ENCODE data around the gene ZNF777. TPM values are rescaled to one million over a fixed set of nuclear protein-coding genes. Genes with fewer than 3 reads are reported as not detected.

Gene ZNF777
- total and polyA plus RNA-seq, 2 of the 4 experiments (the other 2 are of a cell fraction), result 3.2 to 6.5 TPM

DNA sequence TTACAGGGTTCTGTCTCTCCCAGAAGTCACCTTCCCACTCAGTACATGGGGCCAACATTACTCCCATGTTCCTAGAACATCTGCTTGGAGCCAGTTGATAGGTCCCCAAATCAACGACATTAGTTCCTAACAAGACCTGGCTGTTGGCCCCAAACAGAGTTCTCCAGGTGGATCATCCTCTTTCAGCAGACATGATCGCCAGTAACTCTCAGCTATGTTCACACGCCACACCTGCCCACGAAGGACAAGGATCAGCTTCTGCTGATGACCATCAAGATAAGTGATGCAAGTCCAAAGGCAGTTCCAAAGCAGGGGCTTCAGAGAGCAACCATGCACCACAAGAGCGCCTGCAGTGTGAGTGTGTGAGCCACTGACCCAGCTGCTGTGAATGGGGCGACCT lies 11.0 kb downstream of the ZNF777 start:
- Histone ChIP-seq H3K14ac (replicated peaks; ENCODE audit: low read depth, low read length) (no peak overlapping the region), H3K79me1 (ENCODE audit: low read depth in 1 of 2, low read length in 2 of 2) (peaks cover 11 to 18% of the 10 kb centered on the region in 2 experiments; a peak in 3 of 4 replicates), H4K91ac (ENCODE audit: insufficient read depth, low read depth, low read length) (no peak overlapping the region), H3K56ac (ENCODE audit: extremely low read depth, insufficient read depth, low read length) (no peak overlapping the region), H3K4ac (ENCODE audit: low read depth, low read length) (no peak overlapping the region), H3K4me2 (ENCODE audit: low read depth, low read length) (no peak overlapping the region), H3K9ac (ENCODE audit: low read depth, low read length) (no peak overlapping the region), H3K36me3 (ENCODE audit: control insufficient read depth, insufficient read depth, low read length) (peaks cover 69% of the 10 kb centered on the region), H3K9me1 (ENCODE audit: insufficient read depth, low read length) (peaks cover 2% of the 10 kb centered on the region; the same call in 1 of the 2 replicates), H3K18ac (ENCODE audit: low read depth, low read length) (no peak overlapping the region), H2BK20ac (ENCODE audit: low read depth, low read length) (no peak overlapping the region), H2AK9ac (replicated peaks; ENCODE audit: low read depth, low read length, poor library complexity) (no peak overlapping the region), H2AFZ (replicated peaks; ENCODE audit: low read length, poor library complexity) (no peak overlapping the region), H3K27me3 (ENCODE audit: control insufficient read depth, insufficient read depth, low read length) (no peaks in the 10 kb centered on the region), H3K9me3 (ENCODE audit: control insufficient read depth, insufficient read depth, low read length) (no peaks in the 10 kb centered on the region), H3K27ac (ENCODE audit: insufficient read depth, low read length) (no peak overlapping the region), H2BK5ac (ENCODE audit: low read depth, low read length, poor library complexity, severe bottlenecking) (no peak overlapping the region), H2AK5ac (ENCODE audit: low read depth, low read length) (no peak overlapping the region), H3K4me1 (ENCODE audit: control insufficient read depth, insufficient read depth, low read length) (no peaks in the 10 kb centered on the region), H4K8ac (ENCODE audit: low read depth in 2 of 2, low read length in 2 of 2) (no peak overlapping the region), H4K5ac (ENCODE audit: low read depth, low read length) (no peak overlapping the region), H2BK15ac (ENCODE audit: low read depth, low read length) (no peak overlapping the region), H4K20me1 (ENCODE audit: insufficient read depth, low read length) (no peaks in the 10 kb centered on the region; the same call in 1 of the 2 replicates), H3K4me3 (ENCODE audit: insufficient read depth, low read depth, low read length) (no peak overlapping the region), H2BK120ac (ENCODE audit: low read depth, low read length) (no peak overlapping the region), H3K23ac (ENCODE audit: low read depth, low read length) (no peak overlapping the region)
- dilution Hi-C loops (cut with HindIII; ENCODE audit: low sequenced_read_pairs, unreplicated experiment), result no loop called here
- BruUV-seq (replicated peaks), result no TSS peak
- ChIA-PET CTCF (no interaction called here), POLR2A (ENCODE audit: unreplicated experiment) (no interaction called here)
- in situ Hi-C loops (cut with MboI; ENCODE audit: low sequenced_read_pairs), result no loop called here
- no peak for DNase-seq
- intact Hi-C loops (cut with micrococcal nuclease), result no loop called here
- TF ChIP-seq ELK1 (IDR thresholded peaks at IDR 0.05; ENCODE audit: borderline replicate concordance, low read depth, low read length) (no peak), MAZ (IDR thresholded peaks at IDR 0.05; ENCODE audit: borderline replicate concordance, low read depth, low read length) (no peak), MAFK (IDR thresholded peaks at IDR 0.05; ENCODE audit: low read depth, low read length) (no peak), RAD21 (IDR thresholded peaks at IDR 0.05; ENCODE audit: low read length) (no peak), NFE2L2 (IDR thresholded peaks at IDR 0.05; ENCODE audit: low read depth, low read length) (no peak), RCOR1 (IDR thresholded peaks at IDR 0.05; ENCODE audit: insufficient replicate concordance, low read length) (no peak), FOS (IDR thresholded peaks at IDR 0.05; ENCODE audit: low read depth, low read length) (no peak), MXI1 (IDR thresholded peaks at IDR 0.05; ENCODE audit: borderline replicate concordance, low read depth, low read length) (no peak), BHLHE40 (IDR thresholded peaks at IDR 0.05; ENCODE audit: low read depth, low read length) (no peak), RFX5 (IDR thresholded peaks at IDR 0.05; ENCODE audit: low read depth, low read length) (no peak), POLR2A (IDR thresholded peaks at IDR 0.05; ENCODE audit: low read depth, low read length) (no peak), CHD1 (IDR thresholded peaks at IDR 0.05; ENCODE audit: low read depth, low read length) (no peak), SMC3 (IDR thresholded peaks at IDR 0.05; ENCODE audit: low read depth, low read length) (no peak), CEBPB (IDR thresholded peaks at IDR 0.05; ENCODE audit: low read depth, low read length) (no peak)
- TF ChIP-seq, protein P1, sequence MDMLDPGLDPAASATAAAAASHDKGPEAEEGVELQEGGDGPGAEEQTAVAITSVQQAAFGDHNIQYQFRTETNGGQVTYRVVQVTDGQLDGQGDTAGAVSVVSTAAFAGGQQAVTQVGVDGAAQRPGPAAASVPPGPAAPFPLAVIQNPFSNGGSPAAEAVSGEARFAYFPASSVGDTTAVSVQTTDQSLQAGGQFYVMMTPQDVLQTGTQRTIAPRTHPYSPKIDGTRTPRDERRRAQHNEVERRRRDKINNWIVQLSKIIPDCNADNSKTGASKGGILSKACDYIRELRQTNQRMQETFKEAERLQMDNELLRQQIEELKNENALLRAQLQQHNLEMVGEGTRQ (IDR thresholded peaks at IDR 0.05; ENCODE audit: low read depth, low read length), result no peak
- TF ChIP-seq, protein P2, sequence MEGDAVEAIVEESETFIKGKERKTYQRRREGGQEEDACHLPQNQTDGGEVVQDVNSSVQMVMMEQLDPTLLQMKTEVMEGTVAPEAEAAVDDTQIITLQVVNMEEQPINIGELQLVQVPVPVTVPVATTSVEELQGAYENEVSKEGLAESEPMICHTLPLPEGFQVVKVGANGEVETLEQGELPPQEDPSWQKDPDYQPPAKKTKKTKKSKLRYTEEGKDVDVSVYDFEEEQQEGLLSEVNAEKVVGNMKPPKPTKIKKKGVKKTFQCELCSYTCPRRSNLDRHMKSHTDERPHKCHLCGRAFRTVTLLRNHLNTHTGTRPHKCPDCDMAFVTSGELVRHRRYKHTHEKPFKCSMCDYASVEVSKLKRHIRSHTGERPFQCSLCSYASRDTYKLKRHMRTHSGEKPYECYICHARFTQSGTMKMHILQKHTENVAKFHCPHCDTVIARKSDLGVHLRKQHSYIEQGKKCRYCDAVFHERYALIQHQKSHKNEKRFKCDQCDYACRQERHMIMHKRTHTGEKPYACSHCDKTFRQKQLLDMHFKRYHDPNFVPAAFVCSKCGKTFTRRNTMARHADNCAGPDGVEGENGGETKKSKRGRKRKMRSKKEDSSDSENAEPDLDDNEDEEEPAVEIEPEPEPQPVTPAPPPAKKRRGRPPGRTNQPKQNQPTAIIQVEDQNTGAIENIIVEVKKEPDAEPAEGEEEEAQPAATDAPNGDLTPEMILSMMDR (conservative IDR thresholded peaks at IDR 0.05; ENCODE audit: low read depth, low read length), result no peak
- WGBS, 2 experiments (ENCODE audit: extremely low coverage in 2 of 2, insufficient read length in 1 of 2), result 100% methylated on average over 3 of the region's 6 CpGs; no CpG with 5 or more reads in 1 of the 2 experiments
- ATAC-seq (ENCODE audit: low read depth), result no peak

All from IMR-90 (cell line).